GM21367 (cell line): ENCODE measurements around the gene CNOT4.
"Not testable (repeated sequence)": the region's sequence is repeated elsewhere in the genome, so short reads cannot be mapped to it uniquely, and the experiment has no call there.

Source experiments
- ATAC-seq: cut with Tn5 transposase; IDR thresholded peaks from one replicate; pipeline ENCODE4 v1.9.1; 2021; ENCODE audit not compliant: unreplicated experiment

The CNOT4 gene

DNA sequence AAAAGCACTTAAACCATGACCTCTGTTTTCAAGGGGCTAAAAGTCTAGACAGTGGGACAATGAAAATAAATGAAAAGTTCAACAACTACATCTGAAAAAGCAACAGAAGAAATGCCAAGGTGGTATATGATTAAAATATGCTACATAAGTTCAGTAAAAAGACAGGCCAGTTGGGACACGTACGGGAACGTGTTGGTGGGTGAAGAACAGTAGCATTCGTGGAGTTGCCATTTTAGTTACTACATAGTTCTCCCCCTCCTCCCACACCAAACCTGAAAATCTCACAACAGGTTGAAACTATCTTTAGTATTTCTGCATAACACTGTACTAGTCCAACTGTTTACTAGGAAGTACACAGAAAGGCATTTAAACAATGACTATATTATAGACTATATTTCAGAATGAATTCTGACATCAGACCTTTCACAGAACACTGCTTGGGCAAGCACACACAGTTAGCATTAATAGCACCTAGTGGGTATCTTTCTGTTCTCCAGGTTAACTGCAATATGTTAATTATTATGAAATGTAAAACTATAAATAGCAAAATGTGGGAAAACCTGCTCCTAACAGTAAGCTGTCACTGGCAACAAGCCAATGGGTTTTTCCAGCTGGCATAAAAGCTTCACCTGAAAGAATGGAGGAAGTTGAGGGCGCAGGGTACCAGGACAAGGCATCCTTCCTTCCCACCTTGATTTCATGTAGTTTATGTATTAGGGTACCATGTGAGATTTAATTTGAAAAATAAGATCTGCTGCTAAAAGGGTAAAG, 141.3 kb downstream of the CNOT4 start:
- ATAC-seq, result no peak

DNA sequence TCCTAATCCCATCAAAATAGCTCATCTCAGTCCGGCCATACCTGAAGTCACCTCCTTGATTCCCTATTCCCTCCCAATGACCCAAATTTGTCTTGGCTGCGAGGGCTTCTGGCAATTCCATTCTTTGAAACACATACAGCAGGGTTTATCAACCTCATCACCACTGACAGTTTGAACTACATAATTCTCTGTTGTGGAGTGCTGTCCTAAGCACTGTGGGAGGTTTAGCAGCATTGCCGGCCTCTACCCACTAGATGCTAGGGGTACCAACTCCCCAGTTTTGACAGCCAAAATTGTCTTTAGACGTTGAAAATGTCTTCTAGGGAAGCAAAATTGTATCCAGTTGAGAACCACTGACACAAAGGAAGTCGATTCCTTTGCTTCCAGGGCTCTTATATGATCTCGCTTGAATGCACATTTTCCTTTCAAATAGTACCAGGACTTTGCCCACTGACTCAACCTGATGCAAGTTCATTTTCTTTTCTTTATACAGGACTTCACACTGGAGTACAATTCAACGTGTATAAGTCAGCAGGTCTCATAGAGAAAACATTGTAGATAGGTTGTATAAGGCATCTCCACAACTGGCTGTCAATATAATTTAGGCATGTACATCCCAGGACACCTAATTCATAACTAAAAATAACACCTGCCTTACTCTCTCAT, 142.9 kb downstream of the CNOT4 start:
- no peak for ATAC-seq

DNA sequence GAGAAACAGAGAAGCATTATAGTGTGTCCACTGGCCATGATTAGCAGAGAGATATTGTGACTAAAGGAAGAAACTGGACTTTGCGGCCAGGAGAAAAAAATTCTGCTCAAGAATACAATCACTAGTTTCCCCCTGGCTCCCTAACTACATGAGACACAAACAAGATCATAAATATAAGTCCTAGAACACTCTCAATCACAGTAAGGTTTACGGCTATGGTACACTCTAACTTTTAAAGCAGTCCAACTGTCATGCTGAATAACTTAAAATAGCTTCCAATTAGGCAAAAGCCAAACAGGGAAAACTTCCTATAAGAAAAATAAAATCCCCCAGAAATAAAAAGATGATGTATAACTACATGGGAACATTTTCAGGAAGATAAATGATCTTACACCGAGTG, 144.2 kb downstream of the CNOT4 start:
- no peak for ATAC-seq

DNA sequence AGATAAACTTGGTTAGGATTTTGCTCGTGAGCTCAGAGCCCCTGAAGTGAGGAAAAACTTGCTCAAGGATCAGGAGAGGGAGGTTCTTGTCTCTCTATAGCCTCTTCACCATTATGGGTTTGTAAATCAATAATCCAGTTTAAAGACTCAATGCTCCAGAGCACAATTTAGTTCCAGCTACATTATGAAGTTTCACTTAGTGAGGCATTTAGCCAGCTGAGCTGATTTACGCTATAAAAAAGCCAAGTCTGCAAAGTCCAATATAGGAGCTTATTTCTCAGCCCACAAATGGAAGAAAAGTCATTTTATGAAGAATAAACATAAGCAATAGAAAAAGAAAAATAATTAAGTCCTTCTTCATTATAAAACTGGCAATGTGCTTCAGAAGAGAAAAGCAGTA, 145.7 kb downstream of the CNOT4 start:
- no peak for ATAC-seq

DNA sequence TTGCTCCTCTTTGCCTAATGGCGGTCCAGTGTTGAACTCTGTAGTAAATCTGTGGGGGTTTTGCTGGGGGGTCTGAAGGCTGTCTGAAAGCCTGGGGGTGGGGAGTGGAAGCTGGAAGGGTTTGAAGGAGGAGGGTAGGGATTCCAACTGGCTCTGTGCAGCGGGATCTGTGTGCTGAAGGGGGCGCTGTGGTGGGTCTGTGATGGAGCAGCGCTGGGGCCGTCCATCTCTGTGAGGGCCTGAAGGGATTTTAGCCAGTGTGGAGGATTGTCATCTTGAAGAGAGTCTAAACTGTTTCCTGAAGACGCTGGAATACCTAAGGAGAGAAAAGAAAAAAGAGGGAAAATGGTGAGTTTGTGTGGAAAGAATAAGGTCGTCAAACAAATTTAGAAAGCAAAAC, 147.0 kb downstream of the CNOT4 start:
- ATAC-seq, result no peak

DNA sequence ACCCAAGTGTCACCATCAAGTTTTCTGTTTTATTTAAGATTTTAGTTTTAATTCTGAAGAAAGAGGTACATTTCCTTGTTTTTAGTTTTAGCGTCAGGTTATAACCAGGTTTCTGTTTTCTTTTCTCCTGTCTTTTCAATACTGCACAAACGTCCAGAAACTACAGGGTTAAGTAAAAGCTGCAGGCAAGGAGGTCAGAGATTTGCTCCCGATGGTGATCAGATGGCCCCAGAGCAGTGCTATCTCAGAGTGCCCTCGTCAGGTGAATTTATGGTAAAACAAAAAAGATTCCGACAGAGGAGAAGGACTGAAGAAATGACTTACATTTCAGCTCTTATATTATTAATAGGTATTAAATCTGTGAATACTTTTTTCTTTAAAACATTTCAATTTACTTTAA, 148.1 kb downstream of the CNOT4 start:
- no peak for ATAC-seq

DNA sequence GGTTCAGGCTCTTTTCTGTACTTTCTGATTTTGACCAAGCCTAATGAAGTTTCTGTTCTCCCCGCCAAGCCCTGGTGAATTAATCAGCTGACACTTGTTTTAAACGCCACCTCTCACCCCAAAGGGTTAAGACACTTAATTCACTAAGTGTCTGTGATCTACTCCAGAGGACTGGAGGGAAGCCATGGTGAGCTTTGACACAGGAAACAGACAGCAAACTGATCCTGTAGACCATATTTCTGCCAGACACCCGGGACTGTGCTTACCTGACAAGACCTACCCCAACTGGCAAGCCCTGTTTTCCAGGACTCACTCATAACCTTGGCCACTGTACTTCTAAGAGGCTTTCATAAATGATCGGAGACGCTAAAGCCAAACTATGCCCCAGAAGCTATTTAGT, 150.3 kb downstream of the CNOT4 start:
- no peak for ATAC-seq

DNA sequence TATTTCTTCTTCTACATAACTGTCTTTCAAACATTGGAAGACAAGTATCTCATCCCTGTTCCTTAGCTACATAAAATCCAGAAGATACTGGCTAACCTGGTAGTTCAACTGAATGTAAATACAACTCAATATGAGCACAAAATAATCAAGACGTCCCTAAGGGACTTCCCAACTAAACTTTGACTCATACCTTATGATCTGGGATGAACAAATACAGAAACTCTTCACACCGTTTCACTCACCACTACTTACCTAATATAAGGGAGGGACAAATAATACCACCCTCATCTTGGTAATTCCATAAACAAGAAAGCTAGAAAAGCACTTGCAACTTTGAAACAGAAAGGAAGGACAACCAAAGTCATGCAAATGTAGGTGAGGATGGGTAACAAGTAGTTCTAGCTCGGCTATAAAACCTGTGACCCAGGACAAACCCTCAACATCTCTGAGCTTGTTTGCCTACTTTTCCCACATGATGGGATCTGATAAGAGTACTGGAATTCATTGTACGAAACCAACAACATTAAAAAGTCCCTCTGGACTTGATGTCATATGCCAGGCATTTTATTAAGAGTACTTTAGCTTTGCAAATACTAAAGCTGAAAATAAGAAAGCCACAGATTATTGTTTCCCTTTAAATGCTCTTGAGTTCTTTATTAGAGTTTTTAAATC, 154.4 kb downstream of the CNOT4 start:
- ATAC-seq, result no peak

DNA sequence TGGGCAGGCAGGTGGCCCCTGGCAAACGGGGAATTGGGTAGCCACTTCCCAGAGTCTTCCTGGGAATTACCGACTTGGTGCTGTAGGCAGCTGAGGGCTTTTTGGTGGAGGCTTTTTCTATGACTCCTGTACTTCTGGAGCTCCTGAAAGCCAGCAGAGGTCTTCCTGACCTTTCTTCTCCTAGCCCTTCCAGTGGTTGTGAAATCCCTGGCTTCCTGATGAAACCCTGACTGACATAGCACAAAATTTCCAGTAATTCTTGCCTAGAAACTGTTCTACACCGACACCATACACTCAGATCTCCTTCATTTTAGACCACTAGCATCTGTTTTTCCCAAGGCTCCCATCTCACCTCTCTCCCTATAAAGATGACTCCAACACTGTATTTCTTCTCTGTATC, 156.1 kb downstream of the CNOT4 start:
- no peak for ATAC-seq

DNA sequence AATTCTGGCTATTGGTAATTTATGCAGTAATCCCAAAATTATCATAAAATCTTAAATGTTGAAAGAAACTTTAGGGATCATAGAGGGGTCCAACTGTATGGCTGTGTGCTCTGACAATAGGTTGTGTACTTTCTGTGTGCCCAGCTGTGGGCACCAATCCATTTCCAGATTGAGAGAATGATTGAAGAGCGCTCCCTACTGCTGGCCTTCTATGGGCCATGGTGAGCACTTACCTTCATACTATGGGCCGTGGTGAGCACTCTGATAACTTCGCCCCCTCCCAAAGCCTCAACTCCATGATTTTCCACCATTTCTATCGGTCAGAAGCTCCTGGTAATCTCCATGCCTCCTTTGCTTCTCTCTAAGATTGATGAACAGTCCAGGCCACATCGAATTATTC, 157.6 kb downstream of the CNOT4 start:
- ATAC-seq, result no peak

DNA sequence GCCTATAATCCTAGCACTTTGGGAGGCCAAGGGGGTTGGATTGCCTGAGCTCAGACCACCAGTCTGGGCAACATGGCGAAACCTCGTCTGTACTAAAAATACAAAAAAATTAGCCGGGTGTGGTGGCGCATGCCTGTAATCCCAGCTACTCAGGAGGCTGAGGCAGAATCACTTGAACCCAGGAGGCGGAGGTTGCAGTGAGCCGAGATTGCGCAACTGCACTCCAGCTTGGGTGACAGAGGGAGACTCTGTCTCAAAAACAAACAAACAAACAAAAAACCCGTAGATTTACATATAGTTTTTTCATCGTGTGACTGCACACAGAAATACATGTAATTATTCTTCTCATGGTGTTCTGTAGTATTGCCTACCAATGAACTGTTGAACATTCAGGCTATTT, 158.8 kb downstream of the CNOT4 start:
- not testable (repeated sequence) for ATAC-seq

DNA sequence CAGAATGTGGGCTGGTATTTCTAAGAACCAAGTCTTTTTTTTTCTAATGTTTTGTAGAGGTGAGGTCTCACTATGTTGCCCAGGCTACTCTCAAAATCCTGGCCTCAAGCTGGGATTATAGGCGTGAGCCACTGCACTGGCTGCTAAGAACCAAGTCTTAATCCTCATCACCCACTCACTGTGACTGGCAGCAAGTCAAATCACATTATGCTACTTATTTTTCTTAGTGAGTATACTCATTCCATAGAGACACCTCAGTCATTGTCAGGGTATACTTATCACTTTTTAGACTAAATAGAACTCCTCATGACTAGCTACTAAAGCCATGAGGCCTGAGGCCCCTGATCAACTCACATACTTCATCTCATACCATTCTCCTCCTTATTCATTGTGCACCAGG, 160.2 kb downstream of the CNOT4 start:
- ATAC-seq, result no peak

DNA sequence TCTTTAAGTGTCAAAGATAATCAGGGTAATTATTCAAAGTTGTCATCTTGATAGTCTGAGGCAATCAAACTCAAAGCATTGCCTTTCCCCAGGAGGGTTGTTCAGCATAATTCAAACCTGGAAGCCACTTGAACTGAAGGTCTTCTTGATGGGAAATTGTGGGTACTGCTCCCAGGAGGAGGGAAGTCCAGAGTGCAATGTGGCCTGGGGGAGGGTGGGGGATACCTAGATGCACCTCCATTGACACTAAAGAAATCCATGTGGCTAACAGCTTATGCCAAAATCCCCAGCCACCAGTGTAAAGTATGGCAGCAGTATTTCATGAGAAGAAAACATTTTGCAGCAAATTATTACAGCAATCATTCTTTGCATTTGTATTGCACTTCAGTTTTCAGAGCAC, 161.4 kb downstream of the CNOT4 start:
- ATAC-seq, result no peak

DNA sequence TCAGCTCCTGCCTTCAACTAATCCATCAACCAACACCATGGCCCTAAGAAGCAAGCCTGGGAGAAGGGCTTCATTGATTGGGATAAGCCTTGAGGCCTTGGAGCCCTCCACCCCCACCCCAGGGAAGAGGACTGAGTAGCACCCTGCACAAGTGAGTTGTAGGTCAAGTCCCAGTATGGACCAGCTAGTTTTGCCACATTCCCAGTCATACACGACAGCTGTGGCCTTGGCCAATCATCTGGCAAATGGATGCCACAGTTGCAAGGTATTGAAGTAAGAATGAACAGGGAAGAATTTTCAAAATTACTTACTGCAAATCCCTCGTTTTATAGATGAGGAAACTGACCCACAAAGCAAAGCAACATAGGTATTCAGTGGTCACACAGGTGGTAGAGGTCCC, 166.5 kb downstream of the CNOT4 start:
- no peak for ATAC-seq

DNA sequence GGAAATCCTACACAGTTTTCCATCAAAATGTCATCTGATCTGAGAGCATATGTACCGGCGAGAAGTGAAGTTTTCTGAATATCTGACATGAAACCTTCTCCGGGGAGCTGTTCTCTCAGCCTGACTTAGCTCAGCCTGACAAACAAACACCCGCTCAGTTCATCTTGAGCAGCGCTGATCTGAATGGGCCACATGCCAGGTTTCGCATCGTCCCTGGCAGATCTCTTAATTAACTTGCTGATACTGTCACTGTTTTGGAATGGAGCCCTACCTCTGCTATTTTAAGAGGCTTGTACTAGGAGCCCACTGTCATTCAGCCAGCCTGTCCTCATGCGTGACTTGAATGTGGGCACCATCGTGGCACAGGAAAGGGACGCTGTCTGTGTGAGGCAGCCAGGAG, 167.0 kb downstream of the CNOT4 start:
- no peak for ATAC-seq

DNA sequence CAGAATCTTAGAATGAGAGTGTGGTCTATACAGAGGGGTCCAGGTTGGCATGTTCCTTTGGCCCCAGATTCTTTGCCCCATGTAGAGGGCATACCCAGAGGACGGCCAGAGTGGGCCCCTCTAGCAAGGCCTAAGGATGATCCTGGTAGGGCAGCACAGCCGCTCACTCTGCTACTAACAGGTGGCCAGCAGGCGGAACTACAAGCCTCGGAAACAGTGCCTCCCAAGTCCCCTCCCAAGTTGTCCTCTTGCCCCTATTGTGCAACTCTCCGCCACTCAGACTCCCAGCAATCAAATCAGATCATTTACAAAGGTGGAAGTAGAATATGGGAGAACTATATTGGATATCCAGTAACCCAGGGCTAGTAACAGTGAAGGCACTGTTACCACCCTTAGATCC, 168.9 kb downstream of the CNOT4 start:
- no peak for ATAC-seq

DNA sequence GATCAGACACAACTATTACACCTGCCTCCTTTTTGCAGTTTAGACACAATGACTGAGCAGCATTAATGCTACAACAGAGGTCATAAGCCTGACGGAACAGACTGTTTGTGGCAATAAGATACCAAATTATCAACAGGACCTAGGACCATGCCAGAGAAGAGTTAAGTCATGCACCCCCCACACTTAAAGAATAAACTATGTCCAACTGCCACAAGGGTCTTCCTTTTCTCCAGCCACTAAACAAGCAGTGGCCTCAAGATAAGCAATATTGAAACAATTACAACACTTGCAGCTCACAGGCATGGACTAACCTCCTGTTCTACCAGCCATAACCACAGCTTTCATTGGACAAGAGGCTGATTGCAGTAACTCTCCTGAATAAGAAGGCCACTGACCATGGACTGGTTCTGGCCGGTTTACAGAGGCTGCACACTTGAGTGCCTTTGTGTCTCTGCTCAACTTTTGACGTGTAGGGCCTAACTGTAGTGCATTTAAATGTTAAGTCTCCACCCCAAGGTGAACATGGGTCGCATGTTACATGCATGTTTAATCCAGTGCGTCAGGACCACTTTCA, 171.8 kb downstream of the CNOT4 start:
- ATAC-seq, result no peak

DNA sequence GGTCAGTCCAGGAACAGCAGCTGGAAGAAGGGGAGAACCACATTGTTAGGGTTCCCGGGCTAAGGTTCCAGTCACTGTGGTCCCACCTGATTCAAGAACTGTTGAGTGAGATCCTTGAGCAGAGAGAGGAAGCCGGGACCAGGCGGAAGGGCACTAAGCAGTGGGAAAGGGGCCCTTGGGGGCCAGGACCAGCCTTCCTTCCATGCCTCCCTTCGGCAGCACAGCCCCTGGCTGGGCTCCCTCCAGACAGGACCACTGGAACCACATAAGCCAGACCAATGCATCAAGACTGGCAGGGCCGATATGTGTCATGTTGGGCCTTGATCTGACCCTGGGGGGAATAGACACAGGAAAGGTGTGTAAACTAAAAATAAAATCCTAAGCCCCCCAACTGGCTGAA, 172.4 kb downstream of the CNOT4 start:
- ATAC-seq, result no peak

DNA sequence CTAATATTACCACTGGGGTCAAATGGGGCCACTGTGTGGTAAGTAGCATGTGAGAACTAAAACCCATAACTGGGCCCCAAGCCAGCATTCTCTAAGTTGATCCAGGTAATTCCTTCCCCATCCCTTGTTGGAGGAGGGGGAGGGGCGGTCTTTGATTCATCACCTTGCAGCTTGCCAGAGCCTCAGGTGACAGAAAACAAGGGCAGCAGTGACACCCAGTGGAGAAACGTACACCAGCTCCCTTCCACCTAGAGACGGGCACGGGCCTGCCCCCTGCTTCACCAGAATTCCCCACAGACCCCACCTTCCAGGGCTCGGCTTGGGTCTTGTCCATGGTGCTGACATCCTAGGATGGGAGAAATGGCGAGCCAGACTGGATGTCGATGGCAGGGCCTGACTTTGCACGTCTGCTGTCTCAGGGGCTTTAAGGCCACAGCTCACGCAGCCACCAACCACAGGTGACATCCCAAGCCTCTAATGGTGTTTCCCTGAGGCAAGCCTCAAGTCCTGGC, 174.2 kb downstream of the CNOT4 start:
- ATAC-seq, result no peak

DNA sequence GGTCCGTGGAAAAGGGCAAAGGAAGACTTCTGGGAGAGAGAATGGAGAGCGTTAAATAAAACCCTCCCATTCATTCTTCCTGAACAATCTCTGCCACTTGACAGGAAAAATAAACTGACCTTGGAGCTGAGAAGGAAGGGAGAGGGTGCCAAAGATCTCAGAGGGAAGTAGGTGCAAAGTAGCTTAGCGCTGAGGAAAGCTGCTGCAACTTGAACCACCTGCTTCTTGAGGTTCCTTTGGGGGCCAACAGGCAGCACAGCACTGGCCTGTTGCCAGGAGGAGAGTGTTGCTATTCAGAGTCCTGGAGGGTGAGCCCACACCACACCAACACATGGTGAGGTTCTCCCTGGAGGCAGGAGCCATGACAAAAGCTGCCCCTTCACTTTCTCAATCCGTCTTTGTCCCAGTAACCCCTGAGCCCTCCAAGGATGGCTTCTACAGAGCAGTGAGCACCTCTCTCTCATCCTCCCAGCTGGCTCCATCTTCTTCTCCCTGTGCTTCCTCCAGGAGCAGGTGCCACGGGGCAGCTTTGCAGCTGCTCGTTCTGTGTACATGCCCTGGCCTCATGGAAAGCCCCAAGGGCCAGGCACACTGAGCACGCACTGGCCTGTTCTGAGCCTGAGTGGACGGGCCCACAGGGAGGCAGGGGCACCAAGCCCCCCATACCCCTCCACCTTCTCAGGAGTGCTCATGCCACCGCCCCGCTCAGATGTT, 174.9 kb downstream of the CNOT4 start:
- no peak for ATAC-seq

DNA sequence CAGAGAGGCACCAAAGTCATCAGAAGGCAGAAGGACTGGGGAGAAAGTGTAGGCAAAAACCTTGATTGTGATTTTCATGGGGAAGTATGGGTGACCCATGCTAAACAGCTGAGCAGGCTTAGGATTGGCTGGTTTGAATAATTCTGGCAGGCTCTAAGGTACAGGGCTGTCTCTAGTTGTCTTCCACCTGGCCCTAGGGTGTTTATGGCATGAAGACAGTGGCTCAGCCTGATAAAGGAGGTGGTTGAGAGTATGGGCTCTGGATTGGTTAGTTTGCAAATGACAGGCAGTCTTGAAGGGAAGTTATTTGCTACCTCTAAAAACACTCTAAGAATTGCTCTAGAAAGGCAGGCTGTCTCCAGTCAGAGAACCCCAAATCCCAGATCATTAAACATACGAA, 176.0 kb downstream of the CNOT4 start:
- ATAC-seq, result no peak
